Muscle layer of colon (tissue), 2 donors: ENCODE data around the gene OLFML3.

ENCODE experiments used
- H3K27ac ChIP-seq: one replicate; pipeline ENCODE4 v1.7.0; 2013; ENCODE audit warnings: low read depth, mild to moderate bottlenecking, low read length, moderate library complexity
- H3K27me3 ChIP-seq, 2 donors: one replicate each; pipeline ENCODE4 v1.7.0; 2013; ENCODE audit warnings: low read length in 2 of 2, mild to moderate bottlenecking in 2 of 2; ENCODE audit not compliant: insufficient read depth in 2 of 2, control insufficient read depth in 1 of 2
- H3K36me3 ChIP-seq: one replicate; pipeline ENCODE4 v1.7.0; 2013; ENCODE audit warnings: mild to moderate bottlenecking, low read length; ENCODE audit not compliant: insufficient read depth
- H3K4me1 ChIP-seq: one replicate; pipeline ENCODE4 v1.7.0; 2013; ENCODE audit warnings: mild to moderate bottlenecking, low read length; ENCODE audit not compliant: insufficient read depth
- H3K4me3 ChIP-seq, 2 donors: one replicate each; pipeline ENCODE4 v1.7.0; 2013; ENCODE audit warnings: low read length in 2 of 2, low read depth in 1 of 2, mild to moderate bottlenecking in 1 of 2, moderate library complexity in 1 of 2
- H3K9ac ChIP-seq: one replicate; pipeline ENCODE4 v1.7.0; 2013; ENCODE audit warnings: low read length
- H3K9me3 ChIP-seq: one replicate; pipeline ENCODE4 v1.7.0; 2013; ENCODE audit warnings: mild to moderate bottlenecking, low read length
- donor health status: abdominal sarcoma.
- donor health status: Adenocarcinoma of cecum.

Gene OLFML3

GRCh38 chr1:113951719-113952118, 27.6 kb upstream of the OLFML3 start:
- Histone ChIP-seq H3K27me3 (no peaks in the 10 kb centered on the region), H3K36me3 (peaks cover 17% of the 10 kb centered on the region), H3K9me3 (no peaks in the 10 kb centered on the region), H3K4me3 (no peak overlapping the region), H3K27ac (no peak overlapping the region), H3K9ac (no peak overlapping the region), H3K4me1 (peaks cover 29% of the 10 kb centered on the region)

DNA sequence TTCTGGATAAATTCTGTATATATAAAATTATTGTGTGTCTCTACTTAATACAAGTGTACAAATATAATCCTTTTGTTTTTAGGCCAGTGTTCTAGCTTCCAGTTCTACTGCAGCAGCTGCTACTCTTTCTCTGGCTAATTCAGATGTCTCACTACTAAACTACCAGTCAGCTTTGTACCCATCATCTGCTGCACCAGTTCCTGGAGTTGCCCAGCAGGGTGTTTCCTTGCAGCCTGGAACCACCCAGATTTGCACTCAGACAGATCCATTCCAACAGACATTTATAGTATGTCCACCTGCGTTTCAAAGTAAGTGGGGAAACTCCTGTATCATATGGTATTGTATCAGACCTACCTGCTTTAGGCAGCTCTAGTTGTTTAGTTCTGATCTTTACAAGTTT, 21.3 kb upstream of the OLFML3 start:
- Histone ChIP-seq H3K27me3 (no peaks in the 10 kb centered on the region), H3K9me3 (no peaks in the 10 kb centered on the region), H3K27ac (no peak overlapping the region), H3K4me1 (no peaks in the 10 kb centered on the region), H3K9ac (no peak overlapping the region), H3K4me3 (no peak overlapping the region), H3K36me3 (peaks cover 42% of the 10 kb centered on the region)

DNA sequence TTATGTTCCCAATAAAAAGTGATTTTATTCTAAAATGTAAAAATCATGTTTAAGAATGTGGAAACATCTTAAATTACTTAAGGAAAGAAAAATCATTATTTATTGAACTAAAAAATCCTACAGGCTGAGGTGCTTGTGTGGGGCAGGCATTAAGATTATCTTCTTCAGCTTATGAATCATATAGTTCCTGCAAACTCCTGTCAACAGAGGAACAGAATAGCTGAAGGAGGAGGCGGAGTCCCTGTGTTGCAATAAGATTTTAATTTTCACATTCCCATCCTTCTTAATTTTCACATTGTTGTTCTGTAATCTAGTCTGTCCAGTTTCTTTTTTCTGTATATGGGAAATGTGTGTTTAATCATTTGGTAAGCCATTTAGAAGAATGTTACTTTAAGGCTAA, 20.6 kb upstream of the OLFML3 start:
- no peak overlapping the region for H3K27ac ChIP-seq
- H3K27me3 ChIP-seq: no peaks in the 10 kb centered on the region
- no peak overlapping the region for H3K9ac ChIP-seq
- H3K9me3 ChIP-seq: no peaks in the 10 kb centered on the region
- H3K4me3 ChIP-seq: no peak overlapping the region
- peaks cover 48% of the 10 kb centered on the region for H3K36me3 ChIP-seq
- H3K4me1 ChIP-seq: no peaks in the 10 kb centered on the region

- no peak overlapping the region for H3K9ac ChIP-seq
- H3K27ac ChIP-seq: no peak overlapping the region
- peaks cover 38% of the 10 kb centered on the region for H3K36me3 ChIP-seq
These were observed 15.9 kb upstream of the OLFML3 start for GRCh38 chr1:113963281-113963906.

GRCh38 chr1:113965703-113966412, 13.4 kb upstream of the OLFML3 start:
- Histone ChIP-seq H3K9me3 (no peaks in the 10 kb centered on the region), H3K27ac (no peak overlapping the region), H3K4me1 (no peaks in the 10 kb centered on the region), H3K9ac (no peak overlapping the region), H3K4me3 (no peak overlapping the region), H3K36me3 (peaks cover 55% of the 10 kb centered on the region), H3K27me3 (no peaks in the 10 kb centered on the region)

More at GRCh38 chr1:113963281-113963906, 15.9 kb upstream of the OLFML3 start:
- Histone ChIP-seq H3K9me3 (no peaks in the 10 kb centered on the region), H3K4me1 (no peaks in the 10 kb centered on the region), H3K27me3 (no peaks in the 10 kb centered on the region), H3K4me3 (no peak overlapping the region)

DNA sequence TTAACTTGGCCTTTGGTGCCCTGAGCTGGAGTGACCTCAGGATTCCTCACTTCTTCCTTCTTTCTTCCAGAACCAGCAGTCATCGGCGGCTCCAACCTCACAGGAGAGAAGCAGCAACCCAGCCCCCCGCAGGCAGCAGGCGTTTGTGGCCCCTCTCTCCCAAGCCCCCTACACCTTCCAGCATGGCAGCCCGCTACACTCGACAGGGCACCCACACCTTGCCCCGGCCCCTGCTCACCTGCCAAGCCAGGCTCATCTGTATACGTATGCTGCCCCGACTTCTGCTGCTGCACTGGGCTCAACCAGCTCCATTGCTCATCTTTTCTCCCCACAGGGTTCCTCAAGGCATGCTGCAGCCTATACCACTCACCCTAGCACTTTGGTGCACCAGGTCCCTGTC, 6.3 kb upstream of the OLFML3 start:
- H3K36me3 ChIP-seq: peaks cover 57% of the 10 kb centered on the region
- H3K27me3 ChIP-seq: no peaks in the 10 kb centered on the region
- H3K9me3 ChIP-seq: no peaks in the 10 kb centered on the region
- H3K27ac ChIP-seq: no peak overlapping the region
- peaks cover 16% of the 10 kb centered on the region for H3K4me1 ChIP-seq
- no peak overlapping the region for H3K9ac ChIP-seq
- no peak overlapping the region for H3K4me3 ChIP-seq

DNA sequence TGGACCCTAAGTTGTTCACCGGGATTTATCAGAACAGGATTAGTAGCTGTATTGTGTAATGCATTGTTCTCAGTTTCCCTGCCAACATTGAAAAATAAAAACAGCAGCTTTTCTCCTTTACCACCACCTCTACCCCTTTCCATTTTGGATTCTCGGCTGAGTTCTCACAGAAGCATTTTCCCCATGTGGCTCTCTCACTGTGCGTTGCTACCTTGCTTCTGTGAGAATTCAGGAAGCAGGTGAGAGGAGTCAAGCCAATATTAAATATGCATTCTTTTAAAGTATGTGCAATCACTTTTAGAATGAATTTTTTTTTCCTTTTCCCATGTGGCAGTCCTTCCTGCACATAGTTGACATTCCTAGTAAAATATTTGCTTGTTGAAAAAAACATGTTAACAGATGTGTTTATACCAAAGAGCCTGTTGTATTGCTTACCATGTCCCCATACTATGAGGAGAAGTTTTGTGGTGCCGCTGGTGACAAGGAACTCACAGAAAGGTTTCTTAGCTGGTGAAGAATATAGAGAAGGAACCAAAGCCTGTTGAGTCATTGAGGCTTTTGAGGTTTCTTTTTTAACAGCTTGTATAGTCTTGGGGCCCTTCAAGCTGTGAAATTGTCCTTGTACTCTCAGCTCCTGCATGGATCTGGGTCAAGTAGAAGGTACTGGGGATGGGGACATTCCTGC, 3.9 kb upstream of the OLFML3 start:
- Histone ChIP-seq H3K27ac (no peak overlapping the region), H3K27me3 (no peaks in the 10 kb centered on the region), H3K36me3 (peaks cover 34% of the 10 kb centered on the region), H3K4me1 (peaks cover 28% of the 10 kb centered on the region), H3K9me3 (no peaks in the 10 kb centered on the region), H3K9ac (no peak overlapping the region), H3K4me3 (no peak overlapping the region)

DNA sequence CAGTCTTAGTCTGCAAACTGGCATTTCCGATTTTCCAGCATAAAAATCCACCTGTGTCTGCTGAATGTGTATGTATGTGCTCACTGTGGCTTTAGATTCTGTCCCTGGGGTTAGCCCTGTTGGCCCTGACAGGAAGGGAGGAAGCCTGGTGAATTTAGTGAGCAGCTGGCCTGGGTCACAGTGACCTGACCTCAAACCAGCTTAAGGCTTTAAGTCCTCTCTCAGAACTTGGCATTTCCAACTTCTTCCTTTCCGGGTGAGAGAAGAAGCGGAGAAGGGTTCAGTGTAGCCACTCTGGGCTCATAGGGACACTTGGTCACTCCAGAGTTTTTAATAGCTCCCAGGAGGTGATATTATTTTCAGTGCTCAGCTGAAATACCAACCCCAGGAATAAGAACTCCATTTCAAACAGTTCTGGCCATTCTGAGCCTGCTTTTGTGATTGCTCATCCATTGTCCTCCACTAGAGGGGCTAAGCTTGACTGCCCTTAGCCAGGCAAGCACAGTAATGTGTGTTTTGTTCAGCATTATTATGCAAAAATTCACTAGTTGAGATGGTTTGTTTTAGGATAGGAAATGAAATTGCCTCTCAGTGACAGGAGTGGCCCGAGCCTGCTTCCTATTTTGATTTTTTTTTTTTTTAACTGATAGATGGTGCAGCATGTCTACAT, 2.5 kb upstream of the OLFML3 start:
- H3K9me3 ChIP-seq: no peaks in the 10 kb centered on the region
- H3K27ac ChIP-seq: no peak overlapping the region

GRCh38 chr1:113977906-113978305, 1.4 kb upstream of the OLFML3 start:
- no peak overlapping the region for H3K4me3 ChIP-seq
- peaks cover 47% of the 10 kb centered on the region for H3K4me1 ChIP-seq
- peaks cover 10% of the 10 kb centered on the region for H3K36me3 ChIP-seq
- no peaks in the 10 kb centered on the region for H3K9me3 ChIP-seq
- no peaks in the 10 kb centered on the region for H3K27me3 ChIP-seq
- H3K9ac ChIP-seq: no peak overlapping the region
- peak overlapping the region; percentile 84 for H3K27ac ChIP-seq

More for the DNA sequence above, 2.5 kb upstream of the OLFML3 start:
- peaks cover 22% of the 10 kb centered on the region for H3K36me3 ChIP-seq
- no peak overlapping the region for H3K9ac ChIP-seq
- H3K27me3 ChIP-seq: no peaks in the 10 kb centered on the region
- H3K4me3 ChIP-seq: no peak overlapping the region
- H3K4me1 ChIP-seq: peaks cover 41% of the 10 kb centered on the region

GRCh38 chr1:113980110-113980509, 836 bp downstream of the OLFML3 start:
- H3K9ac ChIP-seq: peak overlapping the region; percentile 17
- no peaks in the 10 kb centered on the region for H3K36me3 ChIP-seq
- H3K27me3 ChIP-seq: no peaks in the 10 kb centered on the region
- H3K27ac ChIP-seq: peak overlapping the region; percentile 84
- peak overlapping the region; percentile 33 to 78 for H3K4me3 ChIP-seq
- peaks cover 68% of the 10 kb centered on the region for H3K4me1 ChIP-seq
- no peaks in the 10 kb centered on the region for H3K9me3 ChIP-seq
